GM19372 (cell line): Measurements from ENCODE around the gene ERH.
"Not testable (repeated sequence)": the region's sequence is repeated elsewhere in the genome, so short reads cannot be mapped to it uniquely, and the experiment has no call there.

Source experiments
- ATAC-seq: cut with Tn5 transposase; IDR thresholded peaks from one replicate; pipeline ENCODE4 v1.9.1; 2021; ENCODE audit warnings: mild to moderate bottlenecking, low read depth, moderate library complexity; ENCODE audit not compliant: unreplicated experiment

The ERH gene

DNA sequence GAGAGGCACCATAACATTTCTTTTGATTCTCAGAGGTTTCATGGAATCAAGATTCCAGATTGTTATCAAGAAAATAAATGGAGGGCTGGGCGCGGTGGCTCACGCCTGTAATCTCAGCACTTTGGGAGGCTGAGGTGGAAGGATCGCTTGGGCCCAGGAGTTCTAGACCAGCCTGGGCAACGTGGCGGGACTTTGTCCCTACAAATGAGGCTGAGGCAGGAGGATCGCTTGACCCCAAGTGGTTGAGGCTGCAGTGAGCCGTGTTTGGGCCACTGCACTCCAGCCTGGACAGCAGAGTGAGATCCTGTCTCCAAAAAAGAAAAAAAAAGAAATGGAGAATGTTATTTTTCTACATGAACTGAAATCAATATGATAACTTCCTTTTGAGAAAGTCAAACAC is 1.7 kb upstream of the ERH start:
- no peak for ATAC-seq

DNA sequence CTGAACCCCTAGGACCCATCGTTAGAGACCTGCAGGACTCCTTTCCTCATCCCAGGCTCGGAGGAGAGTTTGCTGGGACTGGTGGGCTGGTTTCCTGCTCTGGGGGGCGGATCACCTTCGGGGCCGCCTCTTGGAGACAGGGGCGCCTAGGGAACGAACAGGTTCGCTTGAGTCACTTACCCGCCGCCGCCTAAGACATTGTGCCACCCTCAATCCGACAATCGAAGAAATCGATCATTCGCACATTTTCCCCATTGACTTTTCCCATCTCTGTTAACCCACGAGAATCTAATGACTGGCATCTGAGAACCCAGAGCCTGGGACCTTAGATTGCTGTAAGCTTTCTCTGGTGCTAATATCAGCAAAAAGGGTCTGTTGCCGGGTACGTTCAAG is 715 bp upstream of the ERH start:
- peak; percentile 9 for ATAC-seq

DNA sequence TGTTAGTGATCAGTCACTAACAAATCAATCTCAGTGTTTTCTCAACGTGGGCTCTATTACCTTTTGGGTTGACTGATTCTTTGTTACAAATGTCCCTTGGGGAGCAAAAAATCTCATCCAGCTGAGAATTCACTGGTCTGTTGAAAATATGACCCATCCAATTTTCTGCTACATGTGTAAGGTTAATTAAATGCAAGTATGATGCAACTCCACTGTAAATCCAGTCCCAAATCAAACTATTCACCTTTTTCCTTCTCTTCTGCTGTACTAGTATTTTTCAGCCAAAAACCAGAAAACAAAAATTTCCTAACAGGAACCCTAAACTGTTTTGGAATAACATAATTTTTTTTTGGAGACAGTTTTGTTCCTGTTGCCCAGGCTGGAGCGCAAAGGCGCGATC is 2.2 kb downstream of the ERH start:
- ATAC-seq, result no peak

DNA sequence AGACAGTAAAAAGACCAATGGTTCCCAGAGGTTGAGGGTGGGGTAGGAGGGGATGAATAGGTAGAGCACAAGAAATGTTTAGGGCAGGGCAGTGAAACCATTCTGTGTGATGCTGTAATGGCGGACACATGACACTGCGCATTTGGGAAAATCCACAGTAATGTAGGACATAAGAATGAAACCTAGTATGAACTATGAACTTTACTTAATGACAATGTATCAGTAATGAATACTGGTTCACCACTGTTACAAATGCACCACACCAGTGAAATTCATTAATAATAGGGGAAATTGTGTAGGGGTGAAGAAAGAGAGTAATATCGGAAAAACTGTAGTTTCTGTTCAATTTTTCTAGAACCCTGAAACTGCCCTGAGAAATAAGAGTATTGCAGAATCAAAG is 5.6 kb downstream of the ERH start:
- ATAC-seq, result no peak

DNA sequence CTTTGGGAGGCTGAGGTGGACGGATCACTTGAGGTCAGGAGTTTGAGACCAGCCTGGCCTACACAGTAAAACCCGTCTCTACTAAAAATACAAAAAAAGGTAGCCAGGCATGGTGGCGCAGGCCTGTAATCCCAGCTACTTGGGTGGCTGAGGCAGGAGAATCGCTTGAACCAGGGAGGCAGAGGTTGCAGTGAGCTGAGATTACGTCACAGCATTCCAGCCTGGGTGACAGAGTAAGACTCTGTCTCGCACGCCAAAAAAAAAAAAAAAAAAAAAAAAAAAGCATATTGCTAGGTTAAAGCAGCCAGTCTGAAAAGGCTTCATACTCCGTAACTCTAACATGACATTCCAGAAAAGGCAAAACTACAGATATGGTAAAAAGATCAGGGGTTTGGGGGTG is 6.7 kb downstream of the ERH start:
- ATAC-seq, result not testable (repeated sequence)

DNA sequence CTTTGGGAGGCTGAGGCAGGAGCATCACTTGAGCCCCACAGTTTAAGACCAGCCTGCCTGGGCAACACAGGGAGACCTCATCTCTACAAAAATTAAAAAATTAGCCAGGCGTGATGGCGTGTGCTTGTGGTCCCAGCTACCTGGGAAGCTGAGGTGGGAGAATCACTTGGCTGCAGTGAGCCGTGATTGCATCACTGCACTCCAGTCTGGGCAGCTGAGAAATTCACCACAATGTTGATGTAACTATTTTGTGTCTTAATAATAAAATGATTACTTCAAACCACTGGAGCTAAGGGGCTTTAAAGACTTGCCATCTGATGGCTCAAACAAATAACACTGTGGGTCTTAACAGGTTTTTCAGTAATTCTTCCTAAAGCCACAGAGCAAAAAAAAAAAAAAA is 10.8 kb downstream of the ERH start:
- no peak for ATAC-seq

DNA sequence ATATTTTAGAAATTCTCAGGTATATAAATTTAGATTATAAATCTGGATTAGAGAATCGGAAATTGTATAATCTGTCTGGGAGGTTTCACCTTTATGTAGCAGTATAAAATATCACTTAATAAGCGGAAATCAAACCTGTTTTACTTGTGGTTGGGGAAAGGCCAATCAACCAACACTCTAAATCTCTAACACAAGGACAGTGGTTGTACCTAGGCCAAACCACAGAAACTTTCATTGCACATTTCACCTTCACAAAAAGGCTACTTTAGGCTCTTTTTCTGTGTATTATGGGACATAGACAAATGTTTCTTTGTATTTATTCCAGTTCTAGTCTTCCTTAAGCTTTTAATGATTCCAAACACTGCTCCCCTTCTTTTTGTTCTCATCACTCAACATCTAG is 19.8 kb downstream of the ERH start:
- ATAC-seq, result no peak

DNA sequence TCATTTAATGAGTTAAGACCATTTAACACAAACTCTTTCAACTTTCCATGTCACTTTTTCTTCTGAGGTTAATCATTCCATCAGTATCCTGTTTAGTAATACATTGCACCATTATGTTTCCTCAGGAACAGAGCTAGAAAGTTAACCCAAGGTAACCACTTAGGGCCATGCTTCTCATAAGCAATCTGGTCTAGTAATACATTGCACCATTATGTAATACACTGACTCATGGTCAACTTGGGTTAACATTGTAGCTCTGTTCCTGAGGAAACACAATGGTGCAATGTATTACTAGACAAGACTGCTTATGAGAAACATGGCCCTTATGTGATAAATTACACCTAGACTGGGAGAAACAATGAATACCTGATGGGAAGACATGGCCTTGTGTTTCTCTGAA is 21.7 kb downstream of the ERH start:
- no peak for ATAC-seq

DNA sequence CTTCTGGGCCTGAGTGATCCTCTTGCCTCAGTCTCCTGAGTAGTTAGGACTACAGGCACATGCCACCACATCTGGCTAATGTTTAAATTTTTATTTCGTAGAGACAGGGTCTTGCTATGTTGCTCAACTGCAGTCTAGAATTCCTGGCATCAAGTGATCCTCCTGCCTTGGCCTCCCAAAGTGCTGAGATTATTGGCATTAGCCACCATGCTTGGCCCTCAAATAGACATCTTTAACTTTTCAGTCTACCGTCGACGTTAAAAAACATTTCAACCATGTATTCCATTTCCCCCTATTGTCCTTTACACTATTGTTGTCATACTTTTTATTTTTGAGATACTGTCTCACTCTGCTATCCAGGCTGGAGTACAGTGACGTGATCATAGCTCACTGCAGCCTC is 22.4 kb downstream of the ERH start:
- no peak for ATAC-seq

DNA sequence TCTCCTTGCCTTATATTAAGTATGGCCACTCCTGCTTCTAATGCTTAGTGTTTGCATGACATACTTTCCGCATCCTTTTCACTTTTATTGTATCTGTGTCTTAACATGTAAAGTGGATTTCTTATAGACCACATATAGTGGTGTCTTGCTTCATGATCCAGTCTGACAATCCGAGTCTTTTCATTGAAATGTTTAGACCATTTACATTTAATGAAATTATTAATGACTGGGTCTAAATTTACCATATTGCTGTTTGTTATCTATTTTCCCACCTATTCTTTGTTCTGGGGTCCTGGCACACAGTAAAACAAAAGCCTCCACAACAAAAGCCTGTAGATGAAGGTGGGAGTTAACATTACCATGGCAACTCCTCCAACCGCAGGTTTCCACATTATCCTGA is 22.9 kb downstream of the ERH start:
- no peak for ATAC-seq

DNA sequence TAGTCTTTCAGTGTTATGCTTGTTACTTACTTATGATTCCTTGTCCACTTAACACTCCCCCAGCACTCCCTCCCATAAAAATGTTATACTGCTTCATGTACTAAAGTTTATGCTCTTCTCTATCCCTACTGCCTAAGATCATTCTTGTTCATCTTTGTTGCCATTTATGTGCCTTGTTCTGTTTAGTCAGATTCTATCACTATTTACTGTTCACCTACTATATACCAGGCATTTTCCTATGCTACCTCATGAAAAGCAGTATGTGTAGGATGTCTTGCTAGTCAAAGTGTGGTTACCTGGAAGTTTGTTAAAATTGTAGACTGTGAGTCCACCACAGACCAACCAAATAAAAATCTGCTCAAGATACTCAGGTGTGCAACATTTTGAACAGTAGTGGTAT is 23.9 kb downstream of the ERH start:
- no peak for ATAC-seq

DNA sequence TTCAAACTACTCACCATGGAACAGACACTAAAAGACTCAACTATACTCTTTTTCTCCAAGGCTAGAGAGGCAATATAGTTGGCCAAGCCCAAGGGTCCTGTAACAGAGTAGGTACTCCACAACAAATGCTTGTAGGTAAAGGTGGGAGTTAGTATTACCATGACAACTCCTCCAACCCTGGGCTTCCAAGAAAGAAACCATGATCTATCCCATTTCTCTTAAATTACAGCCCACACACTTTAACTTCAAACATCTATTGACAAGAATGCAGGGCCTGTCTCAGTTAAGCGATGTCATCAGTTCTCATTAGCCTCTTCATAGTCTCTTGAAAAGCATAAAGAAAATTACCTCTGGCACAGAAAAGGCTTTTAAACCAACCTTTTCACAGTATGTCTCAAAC is 25.0 kb downstream of the ERH start:
- ATAC-seq, result no peak

DNA sequence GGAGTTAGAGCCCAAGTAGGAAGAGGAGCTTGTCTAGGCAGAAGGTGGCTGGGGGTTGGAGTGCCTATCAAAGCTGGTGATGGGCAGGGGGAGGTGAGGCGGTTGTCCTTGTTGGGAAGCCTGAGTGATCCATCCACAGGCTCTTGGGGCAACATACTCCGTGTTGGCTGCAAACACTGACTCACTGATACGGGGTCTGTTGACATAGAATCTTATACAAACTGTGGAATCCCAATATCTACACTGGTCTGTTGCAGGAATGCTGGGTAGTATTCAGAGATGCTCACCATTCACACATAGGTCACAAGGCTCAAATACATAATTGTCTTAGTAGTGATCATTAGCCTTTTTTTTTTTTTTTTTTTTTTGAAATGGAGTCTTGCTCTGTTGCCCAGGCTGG is 26.0 kb downstream of the ERH start:
- no peak for ATAC-seq

DNA sequence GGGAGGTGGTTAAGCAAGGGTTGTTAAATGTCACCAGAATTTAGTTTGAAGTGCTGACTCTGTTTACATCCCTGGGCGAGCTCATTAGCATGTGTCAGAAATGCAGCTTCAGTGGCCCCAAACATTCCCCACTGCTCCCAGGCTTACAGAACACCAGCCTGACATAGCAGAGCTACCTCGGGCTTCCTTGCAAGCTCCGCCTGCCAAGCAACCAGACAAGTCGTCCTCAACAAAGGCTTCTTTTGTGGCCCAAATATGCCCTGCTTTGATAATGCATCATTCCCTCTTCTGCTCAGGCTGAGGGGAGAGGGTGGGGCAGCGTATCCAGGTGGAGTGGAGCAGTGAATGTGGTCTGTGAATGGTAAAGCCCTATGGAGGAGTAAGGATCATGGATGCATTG is 28.0 kb downstream of the ERH start:
- no peak for ATAC-seq

DNA sequence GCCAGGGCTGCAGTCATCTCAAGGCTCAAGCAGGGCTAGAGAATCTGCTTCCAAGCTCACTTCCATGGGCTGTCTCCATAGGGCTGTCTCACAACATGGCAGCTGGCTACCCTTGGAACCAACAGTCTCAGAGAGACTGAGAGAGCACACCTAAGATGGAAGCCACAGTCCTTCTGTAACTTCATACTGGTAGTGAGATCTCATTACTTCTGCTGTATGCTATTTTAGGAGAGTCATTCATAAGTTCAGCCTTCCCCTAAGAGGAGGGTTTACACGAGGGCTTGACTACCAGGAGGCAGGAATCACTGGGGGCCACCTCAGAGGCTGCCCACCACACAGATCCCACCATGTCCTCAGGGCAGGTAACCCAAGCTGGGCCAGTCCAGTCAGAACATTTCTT is 29.7 kb downstream of the ERH start:
- ATAC-seq, result no peak

DNA sequence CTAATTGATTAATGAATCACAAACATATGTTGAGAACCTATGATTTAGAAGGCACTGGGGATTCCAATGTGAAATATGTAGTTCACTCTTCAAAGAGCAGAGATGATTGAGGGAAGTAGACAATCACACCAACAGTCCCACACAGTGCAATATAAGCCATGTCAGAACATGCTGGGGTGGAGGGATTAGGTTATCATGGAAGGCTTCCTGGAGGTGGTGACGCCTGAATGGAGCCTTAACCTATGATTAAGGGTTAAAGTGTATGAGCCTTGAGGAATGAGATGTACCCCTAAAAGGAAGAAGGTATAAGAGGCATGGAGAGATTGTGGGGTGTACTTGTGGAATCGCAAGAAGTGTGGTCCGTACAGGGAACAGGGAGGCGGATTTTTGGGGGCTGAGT is 31.3 kb downstream of the ERH start:
- no peak for ATAC-seq

DNA sequence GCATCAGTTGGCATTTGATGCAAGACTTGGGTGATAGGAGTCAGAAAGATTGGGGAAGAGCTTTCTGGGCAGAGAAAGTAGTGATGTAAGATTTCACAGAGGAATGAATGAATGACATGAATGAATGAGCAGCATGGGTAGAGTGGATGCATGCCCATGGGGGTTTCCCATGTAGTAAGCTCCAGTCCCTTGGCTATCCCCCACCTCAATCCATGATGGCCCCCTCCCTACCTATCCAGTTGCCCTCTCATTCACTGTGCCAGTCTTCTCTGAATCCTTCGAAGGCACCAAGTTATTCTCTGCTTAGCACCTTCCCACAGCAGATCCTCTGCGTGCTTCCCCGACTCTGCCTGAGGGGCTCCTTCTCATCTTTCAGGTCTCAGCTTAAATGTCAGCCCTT is 32.0 kb downstream of the ERH start:
- no peak for ATAC-seq

DNA sequence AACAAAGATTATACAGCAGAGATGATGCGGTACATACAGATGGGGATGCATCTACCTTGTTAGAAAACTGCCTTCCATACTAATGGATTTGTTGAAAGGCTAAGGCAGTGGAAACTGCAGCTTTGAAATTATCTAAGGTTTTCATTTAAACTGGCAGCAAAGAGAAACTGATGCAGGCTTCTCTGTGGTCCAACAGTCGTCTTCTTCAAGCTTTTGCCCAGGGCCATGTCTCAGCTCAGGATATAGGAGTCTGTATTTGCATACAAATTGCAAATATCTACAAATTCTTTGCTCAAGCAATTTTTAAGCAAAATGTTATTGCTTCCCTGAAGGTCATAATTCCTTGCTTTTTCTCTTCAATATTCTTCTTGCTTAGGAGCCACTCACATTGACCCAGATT is 33.7 kb downstream of the ERH start:
- ATAC-seq, result no peak

DNA sequence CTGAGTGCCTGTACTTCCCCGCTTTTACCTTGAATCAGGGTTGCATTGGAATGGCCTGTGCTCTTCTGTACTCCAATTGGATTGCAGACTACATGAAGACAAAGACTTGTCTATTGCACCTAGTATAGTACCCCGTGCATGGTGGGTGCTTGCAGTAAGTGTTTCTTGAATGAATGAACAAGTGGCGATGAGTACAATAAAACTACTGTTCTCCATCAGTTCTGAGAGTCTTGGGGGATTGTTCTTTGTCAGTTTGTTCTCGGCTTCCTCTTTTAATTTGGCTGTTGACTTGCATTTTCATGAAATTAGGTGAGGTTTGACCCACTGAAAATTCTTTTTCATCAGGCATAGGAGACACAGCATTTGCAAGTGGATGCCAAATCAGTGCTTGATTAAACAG is 34.1 kb downstream of the ERH start:
- no peak for ATAC-seq

DNA sequence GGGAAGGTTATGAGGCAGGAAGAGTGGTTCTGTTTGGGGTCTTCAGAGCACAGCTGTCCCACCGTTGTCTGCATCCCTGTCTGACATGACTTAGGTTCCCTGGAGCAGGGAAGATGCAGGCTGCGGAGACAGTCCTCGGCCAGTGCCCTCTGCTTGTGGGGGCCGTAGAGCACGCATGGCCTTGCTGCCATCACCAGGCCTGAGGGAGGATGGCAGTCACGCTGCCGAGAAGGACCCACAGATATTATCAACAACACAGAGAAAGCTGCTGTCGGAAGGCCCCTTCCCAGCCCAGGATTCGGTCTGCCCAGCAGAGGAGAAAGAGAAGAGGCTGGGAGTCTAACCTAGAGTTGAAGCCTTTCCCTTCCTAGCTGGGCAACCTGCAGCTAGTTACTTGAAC is 35.0 kb downstream of the ERH start:
- no peak for ATAC-seq

DNA sequence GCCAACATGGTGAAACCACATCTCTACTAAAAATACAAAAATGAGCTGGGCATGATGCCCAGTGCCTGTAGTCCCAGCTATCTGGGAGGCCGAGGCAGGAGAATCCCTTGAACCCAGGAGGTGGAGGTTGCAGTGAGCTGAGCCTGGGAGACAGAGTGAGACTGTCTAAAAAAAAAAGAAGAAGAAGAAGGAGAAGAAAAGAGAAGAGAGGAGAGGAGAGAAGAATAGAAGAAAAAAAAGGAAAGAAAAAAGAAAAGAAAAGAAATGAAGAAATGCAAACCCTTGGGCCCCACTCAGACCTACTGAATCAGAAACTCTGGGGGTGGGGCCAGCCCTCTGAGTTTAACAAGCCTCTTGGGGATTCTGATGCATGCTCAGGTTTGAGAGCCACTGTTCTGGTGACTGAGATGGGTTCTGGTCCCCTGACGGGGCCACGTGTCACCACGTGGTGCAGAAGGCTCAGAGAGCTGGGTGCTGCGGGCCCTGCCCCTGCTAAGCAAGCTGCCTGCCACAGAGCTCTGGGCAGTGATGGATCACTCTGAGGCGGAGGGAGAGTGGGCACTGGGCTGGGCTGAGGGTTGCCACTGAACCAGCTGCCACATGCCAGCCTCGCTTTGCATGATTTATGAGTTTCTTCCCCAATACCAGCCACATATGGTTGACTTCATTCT is 37.5 kb downstream of the ERH start:
- ATAC-seq, result no peak

DNA sequence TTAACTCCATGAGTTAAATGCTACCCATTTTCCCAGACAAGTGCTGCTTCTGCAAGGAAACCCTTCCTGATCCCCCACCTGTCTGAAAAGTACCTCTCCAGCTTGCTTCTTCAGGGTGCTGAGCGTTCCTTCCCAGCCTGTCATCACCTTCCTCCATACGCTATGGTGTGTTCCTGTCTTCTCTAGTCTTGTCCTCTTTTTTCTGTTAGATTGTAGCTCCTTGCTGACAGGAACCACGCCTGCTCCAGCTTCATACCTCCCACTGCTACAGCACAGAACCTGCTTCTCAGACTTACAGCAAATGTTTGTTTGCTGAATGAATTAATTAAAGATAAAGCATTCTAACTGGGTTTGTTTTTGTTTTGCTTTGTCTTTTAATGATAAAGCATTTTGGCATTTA is 39.1 kb downstream of the ERH start:
- ATAC-seq, result no peak

DNA sequence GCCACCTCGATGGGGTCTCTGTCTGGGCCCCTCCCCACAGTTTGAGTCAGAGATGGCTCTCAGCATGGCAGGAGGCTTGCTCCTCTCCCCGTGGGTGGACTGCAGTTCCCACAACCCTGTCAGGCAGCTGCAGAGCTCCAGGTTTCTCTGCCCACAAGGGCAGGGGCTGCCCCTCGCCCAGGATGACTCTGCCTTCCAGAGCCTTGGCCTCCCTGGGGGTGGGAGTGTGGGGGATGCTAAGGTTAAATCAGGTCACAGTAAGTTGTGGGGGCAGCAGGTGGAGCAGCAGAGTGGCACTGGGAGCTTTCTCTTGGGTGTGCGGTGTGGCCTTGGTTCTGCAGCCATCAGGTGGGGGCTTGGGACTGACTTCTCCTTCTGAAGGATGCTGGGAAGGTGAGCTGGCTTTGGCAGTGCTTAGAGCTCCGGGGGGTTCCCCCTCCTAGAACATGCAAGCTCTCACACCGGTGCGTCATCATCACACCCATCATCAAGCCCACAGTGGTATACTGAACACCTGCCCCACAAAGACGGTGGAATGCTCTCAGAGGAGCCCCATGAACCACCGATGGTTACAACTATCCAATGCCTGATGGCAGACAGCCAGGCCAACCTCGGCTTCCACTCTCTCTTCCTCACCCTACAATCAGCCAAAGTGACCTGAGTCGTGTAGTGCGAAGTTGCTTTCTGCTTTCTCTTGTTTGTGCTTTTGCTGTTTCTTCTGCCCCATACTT is 39.7 kb downstream of the ERH start:
- no peak for ATAC-seq
